Ishikawa (cell line): ENCODE measurements around the gene ARID3A.

Experiments used
- CEBPB ChIP-seq: IDR thresholded peaks from 2 replicates; pipeline ENCODE4 v1.6.1; 2012
- CREB1 ChIP-seq: IDR thresholded peaks from 2 replicates; pipeline ENCODE4 v1.6.1; 2012; ENCODE audit warnings: low read depth
- EGR1 ChIP-seq: IDR thresholded peaks from 2 replicates; pipeline ENCODE4 v1.6.1; 2012
- EP300 ChIP-seq: IDR thresholded peaks from 2 replicates; pipeline ENCODE4 v1.6.1; 2012; ENCODE audit warnings: borderline replicate concordance
- NFIC ChIP-seq: IDR thresholded peaks from 2 replicates; pipeline ENCODE4 v1.6.1; 2012
- RAD21 ChIP-seq: IDR thresholded peaks from 2 replicates; pipeline ENCODE4 v1.6.1; 2012; ENCODE audit warnings: low read depth
- TAF1 ChIP-seq: IDR thresholded peaks from 2 replicates; pipeline ENCODE4 v1.6.1; 2012; ENCODE audit warnings: low read depth, mild to moderate bottlenecking
- TCF12 ChIP-seq: IDR thresholded peaks from 2 replicates; pipeline ENCODE4 v1.6.1; 2012; ENCODE audit warnings: low read depth
- YY1 ChIP-seq: IDR thresholded peaks from 2 replicates; pipeline ENCODE4 v1.6.1; 2012; ENCODE audit warnings: low read depth
- ZBTB7A ChIP-seq: IDR thresholded peaks from 2 replicates; pipeline ENCODE4 v1.6.1; 2012; ENCODE audit warnings: low read depth
- TF ChIP-seq, protein P1 (sequence below): IDR thresholded peaks from 2 replicates; pipeline ENCODE4 v1.6.1; 2012
- TF ChIP-seq, protein P2 (sequence below): IDR thresholded peaks from 2 replicates; pipeline ENCODE4 v1.6.1; 2012; ENCODE audit warnings: low read depth, mild to moderate bottlenecking

DNA sequence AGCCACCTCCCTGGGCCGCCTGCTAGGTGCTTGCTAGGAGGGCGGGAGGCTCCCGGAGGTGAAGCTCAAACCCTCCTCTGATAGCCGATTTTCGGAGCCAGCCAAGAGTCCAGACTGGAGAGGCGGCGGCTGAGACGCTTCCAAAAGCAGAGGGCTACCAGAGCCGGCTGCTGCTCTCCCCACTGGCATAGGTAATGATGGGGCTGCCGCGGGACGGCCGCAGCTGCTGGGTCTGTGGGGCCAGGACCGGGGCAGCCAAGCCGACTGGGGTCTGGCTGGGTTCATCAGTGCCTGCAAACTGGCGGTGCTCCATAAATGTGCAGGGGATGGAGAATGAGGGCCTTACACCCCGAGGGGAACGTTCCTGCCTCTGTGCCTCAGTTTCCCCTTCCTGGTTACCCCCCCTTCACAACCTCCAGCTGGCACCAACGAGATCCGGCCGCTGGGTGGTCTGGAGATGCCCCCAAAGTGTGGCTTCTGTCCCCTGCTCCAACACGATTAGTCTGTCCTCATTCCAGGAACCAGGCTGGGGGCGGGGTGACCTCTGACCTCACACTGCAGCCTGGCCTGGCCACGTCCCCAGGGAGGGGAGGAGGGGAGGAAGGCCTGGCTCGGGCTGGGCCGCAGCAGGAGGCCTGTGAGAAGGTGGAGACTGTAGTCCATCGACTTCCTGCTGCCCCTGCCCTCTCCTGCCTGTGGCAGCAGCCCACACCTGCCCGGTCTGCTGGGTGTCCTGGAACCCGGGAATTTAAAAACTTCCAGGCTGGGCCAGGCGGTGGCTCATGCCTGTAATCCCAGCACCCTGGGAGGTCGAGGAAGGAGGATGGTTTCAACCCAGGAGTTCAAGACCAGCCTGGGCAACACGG is 54.5 kb downstream of the ARID3A start:
- no peak for TF ChIP-seq TCF12
- no peak for TF ChIP-seq TAF1
- TF ChIP-seq EP300, result no peak
- TF ChIP-seq CEBPB, result no peak
- TF ChIP-seq NFIC, result no peak
- TF ChIP-seq YY1, result no peak
- TF ChIP-seq, protein P1, sequence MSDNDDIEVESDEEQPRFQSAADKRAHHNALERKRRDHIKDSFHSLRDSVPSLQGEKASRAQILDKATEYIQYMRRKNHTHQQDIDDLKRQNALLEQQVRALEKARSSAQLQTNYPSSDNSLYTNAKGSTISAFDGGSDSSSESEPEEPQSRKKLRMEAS, result no peak; the same call in 1 of the 2 replicates
- no peak for TF ChIP-seq CREB1
- no peak for TF ChIP-seq EGR1
- no peak for TF ChIP-seq RAD21
- TF ChIP-seq ZBTB7A, result 0 out of 2 replicates have a peak, but pooled peaks have one; percentile 55
- TF ChIP-seq, protein P2, sequence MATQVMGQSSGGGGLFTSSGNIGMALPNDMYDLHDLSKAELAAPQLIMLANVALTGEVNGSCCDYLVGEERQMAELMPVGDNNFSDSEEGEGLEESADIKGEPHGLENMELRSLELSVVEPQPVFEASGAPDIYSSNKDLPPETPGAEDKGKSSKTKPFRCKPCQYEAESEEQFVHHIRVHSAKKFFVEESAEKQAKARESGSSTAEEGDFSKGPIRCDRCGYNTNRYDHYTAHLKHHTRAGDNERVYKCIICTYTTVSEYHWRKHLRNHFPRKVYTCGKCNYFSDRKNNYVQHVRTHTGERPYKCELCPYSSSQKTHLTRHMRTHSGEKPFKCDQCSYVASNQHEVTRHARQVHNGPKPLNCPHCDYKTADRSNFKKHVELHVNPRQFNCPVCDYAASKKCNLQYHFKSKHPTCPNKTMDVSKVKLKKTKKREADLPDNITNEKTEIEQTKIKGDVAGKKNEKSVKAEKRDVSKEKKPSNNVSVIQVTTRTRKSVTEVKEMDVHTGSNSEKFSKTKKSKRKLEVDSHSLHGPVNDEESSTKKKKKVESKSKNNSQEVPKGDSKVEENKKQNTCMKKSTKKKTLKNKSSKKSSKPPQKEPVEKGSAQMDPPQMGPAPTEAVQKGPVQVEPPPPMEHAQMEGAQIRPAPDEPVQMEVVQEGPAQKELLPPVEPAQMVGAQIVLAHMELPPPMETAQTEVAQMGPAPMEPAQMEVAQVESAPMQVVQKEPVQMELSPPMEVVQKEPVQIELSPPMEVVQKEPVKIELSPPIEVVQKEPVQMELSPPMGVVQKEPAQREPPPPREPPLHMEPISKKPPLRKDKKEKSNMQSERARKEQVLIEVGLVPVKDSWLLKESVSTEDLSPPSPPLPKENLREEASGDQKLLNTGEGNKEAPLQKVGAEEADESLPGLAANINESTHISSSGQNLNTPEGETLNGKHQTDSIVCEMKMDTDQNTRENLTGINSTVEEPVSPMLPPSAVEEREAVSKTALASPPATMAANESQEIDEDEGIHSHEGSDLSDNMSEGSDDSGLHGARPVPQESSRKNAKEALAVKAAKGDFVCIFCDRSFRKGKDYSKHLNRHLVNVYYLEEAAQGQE, result no peak
